Sigmoid colon (tissue), 7 donors: Measurements from ENCODE around the gene CCNH. TPM values are rescaled to one million over a fixed set of nuclear protein-coding genes. Genes with fewer than 3 reads are reported as not detected.

Source experiments
- DNase-seq: peaks from one replicate; pipeline ENCODE4 v3.0.0-alpha.2; 2019
- H3K27ac ChIP-seq, 4 donors: fragments of 200-600 bp; sonication (generic); one replicate each; pipeline ENCODE4 v1.5.1; 2016 to 2019; ENCODE audit warnings: mild to moderate bottlenecking in 1 of 4
- H3K27me3 ChIP-seq, 3 donors: fragments of 200-600 bp; sonication (generic); one replicate each; pipeline ENCODE4 v1.5.1; 2019; ENCODE audit warnings: mild to moderate bottlenecking in 1 of 3
- H3K36me3 ChIP-seq, 4 donors: fragments of 200-600 bp; sonication (generic); one replicate each; pipeline ENCODE4 v1.5.1; 2016 to 2019
- H3K4me1 ChIP-seq, 4 donors: fragments of 200-600 bp; sonication (generic); one replicate each; pipeline ENCODE4 v1.5.1; 2017 to 2019
- H3K4me3 ChIP-seq, 4 donors: fragments of 200-600 bp; sonication (generic); one replicate each; pipeline ENCODE4 v1.5.1; 2017 to 2019; ENCODE audit warnings: mild to moderate bottlenecking in 2 of 4, moderate library complexity in 1 of 4
- H3K9me3 ChIP-seq, 4 donors: fragments of 200-600 bp in 3 of 4; sonication (generic) in 3 of 4; one replicate each; pipeline versions ENCODE4 v1.5.1 to v1.6.1; 2013 to 2019
- EP300 ChIP-seq, 4 donors: sonication (generic); formaldehyde crosslinking; IDR thresholded peaks; one replicate each; pipeline ENCODE4 v1.6.1; 2017; ENCODE audit warnings: antibody characterized with exemption in 4 of 4
- POLR2A ChIP-seq, 2 donors: fragments of 450-650 bp; IDR thresholded peaks; one replicate each; pipeline ENCODE4 v1.6.1; 2016; ENCODE audit warnings: antibody characterized with exemption in 2 of 2, mild to moderate bottlenecking in 2 of 2, moderate library complexity in 2 of 2
- POLR2AphosphoS5 ChIP-seq, 4 donors: sonication (generic); formaldehyde crosslinking; IDR thresholded peaks; one replicate each; pipeline ENCODE4 v1.6.1; 2017; ENCODE audit warnings: antibody characterized with exemption in 4 of 4
- WGBS, 2 donors: extraction: QIAGEN DNeasy Blood & Tissue Kit; methylation state at CpG; one replicate each; pipeline ENCODE4 v1.1.7; 2013; 5-methylcytosine and 5-hydroxymethylcytosine counted together
- intact Hi-C: fragments of 100-400 bp; cut with DNase I; formaldehyde crosslinking; loops from one replicate; pipeline ENCODE4 v1.15.1; 2023
- polyA plus RNA-seq, 3 donors: library from polyadenylated mRNA; stranded (reverse); fragments of 200-250 nt; gene quantifications; one replicate each; pipeline ENCODE4 v1.2.3, GENCODE V29; 2013
- total RNA-seq, 4 donors: library from RNA; depleted of rRNA; stranded (reverse); fragments of >200 nt; gene quantifications; one replicate each; pipeline ENCODE4 v1.1.0, GENCODE V29; 2016
- TF ChIP-seq, protein P1 (sequence below), 4 experiments: fragments of 450-650 bp in 3 of 4; fragments of 200-600 bp in 1 of 4; IDR thresholded peaks; one replicate each; pipeline ENCODE4 v1.5.1; 2016 to 2019; ENCODE audit warnings: antibody characterized with exemption in 4 of 4, mild to moderate bottlenecking in 3 of 4, moderate library complexity in 2 of 4
- donor health status: healthy with polysubstance abuse.
- donor health status: Bipolar disorder and iron deficiency.
- donor health status: healthy.

The CCNH gene
- total and polyA plus RNA-seq, 7 donors: 32.1 to 92.7 (median 79.2) TPM

DNA sequence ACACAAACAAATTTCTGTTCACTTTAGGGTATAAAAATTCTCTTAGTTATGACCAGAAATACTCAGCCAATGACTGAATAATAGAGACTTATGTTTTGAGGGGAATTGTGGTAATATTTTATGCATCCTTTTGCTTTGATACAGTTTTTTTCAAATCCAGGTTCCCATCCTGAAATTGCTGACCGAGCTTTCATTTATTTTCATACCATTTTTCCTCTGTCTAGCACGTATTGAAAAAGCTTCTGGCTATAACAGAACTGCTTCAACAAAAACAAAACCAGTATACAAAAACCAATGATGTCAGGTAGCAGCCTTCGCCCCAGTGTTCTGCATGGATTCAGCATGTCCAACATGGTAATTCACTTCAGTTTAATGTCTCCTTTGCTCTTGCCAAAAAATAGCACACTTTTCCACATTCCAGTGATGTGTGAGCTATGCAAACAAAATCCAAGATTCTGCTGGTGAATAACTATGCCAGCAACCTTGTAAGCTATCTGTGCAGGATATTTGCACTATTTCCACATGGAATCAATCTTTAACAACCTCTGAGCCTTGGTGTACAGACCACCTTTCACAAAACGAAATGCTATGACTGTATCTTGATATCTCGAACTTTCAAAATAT is 22.0 kb downstream of the CCNH start:
- peak overlapping the region in 1 of 4 donors; percentile 18 for H3K27ac ChIP-seq
- TF ChIP-seq EP300 (IDR thresholded peaks at IDR 0.05) (no peak), POLR2AphosphoS5 (IDR thresholded peaks at IDR 0.05) (no peak), POLR2A (IDR thresholded peaks at IDR 0.05) (no peak)
- TF ChIP-seq, protein P1, sequence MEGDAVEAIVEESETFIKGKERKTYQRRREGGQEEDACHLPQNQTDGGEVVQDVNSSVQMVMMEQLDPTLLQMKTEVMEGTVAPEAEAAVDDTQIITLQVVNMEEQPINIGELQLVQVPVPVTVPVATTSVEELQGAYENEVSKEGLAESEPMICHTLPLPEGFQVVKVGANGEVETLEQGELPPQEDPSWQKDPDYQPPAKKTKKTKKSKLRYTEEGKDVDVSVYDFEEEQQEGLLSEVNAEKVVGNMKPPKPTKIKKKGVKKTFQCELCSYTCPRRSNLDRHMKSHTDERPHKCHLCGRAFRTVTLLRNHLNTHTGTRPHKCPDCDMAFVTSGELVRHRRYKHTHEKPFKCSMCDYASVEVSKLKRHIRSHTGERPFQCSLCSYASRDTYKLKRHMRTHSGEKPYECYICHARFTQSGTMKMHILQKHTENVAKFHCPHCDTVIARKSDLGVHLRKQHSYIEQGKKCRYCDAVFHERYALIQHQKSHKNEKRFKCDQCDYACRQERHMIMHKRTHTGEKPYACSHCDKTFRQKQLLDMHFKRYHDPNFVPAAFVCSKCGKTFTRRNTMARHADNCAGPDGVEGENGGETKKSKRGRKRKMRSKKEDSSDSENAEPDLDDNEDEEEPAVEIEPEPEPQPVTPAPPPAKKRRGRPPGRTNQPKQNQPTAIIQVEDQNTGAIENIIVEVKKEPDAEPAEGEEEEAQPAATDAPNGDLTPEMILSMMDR (IDR thresholded peaks at IDR 0.05): no peak
- no peaks in the 10 kb centered on the region for H3K9me3 ChIP-seq
- intact Hi-C loops: no loop called here
- 85 to 89% methylated on average over 5 of the region's 5 CpGs for WGBS, 2 donors
- H3K4me3 ChIP-seq: no peak overlapping the region
- H3K4me1 ChIP-seq: peaks cover 0 to 22% (median 5%) of the 10 kb centered on the region in 4 donors
- DNase-seq: no peak
- H3K36me3 ChIP-seq: peaks cover 12 to 100% (median 22%) of the 10 kb centered on the region in 4 donors
- no peaks in the 10 kb centered on the region for H3K27me3 ChIP-seq

DNA sequence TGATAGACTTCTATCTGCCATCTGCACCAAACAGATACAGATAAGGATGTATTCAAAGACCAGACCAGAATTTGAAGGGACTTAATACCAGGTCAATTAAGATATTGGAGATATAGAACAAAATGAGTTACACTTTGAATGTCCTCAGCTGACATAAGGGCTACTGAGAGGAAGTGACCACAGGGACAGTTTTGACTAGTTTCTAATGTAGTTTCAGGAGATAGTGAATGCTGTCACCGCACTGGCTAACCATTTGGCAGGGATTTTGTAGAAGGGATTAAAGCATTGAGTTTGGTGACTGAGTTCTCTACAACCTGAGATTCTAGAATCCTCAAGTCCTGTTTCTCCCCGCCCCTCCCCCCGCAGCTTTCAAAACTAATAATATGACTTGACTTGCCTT is 22.7 kb downstream of the CCNH start:
- no peak overlapping the region for H3K4me3 ChIP-seq
- H3K27me3 ChIP-seq: no peaks in the 10 kb centered on the region
- 92 to 98% methylated on average over 3 of the region's 3 CpGs for WGBS, 2 donors
- H3K9me3 ChIP-seq: no peaks in the 10 kb centered on the region
- peaks cover 9 to 99% (median 19%) of the 10 kb centered on the region in 4 donors for H3K36me3 ChIP-seq
- intact Hi-C loops: no loop called here
- H3K4me1 ChIP-seq: peaks cover 0 to 22% (median 5%) of the 10 kb centered on the region in 4 donors
- DNase-seq: no peak
- TF ChIP-seq EP300 (IDR thresholded peaks at IDR 0.05) (no peak), POLR2A (IDR thresholded peaks at IDR 0.05) (no peak), POLR2AphosphoS5 (IDR thresholded peaks at IDR 0.05) (no peak)
- TF ChIP-seq, protein P1 (IDR thresholded peaks at IDR 0.05): no peak
- H3K27ac ChIP-seq: peak overlapping the region in 1 of 4 donors; percentile 18

DNA sequence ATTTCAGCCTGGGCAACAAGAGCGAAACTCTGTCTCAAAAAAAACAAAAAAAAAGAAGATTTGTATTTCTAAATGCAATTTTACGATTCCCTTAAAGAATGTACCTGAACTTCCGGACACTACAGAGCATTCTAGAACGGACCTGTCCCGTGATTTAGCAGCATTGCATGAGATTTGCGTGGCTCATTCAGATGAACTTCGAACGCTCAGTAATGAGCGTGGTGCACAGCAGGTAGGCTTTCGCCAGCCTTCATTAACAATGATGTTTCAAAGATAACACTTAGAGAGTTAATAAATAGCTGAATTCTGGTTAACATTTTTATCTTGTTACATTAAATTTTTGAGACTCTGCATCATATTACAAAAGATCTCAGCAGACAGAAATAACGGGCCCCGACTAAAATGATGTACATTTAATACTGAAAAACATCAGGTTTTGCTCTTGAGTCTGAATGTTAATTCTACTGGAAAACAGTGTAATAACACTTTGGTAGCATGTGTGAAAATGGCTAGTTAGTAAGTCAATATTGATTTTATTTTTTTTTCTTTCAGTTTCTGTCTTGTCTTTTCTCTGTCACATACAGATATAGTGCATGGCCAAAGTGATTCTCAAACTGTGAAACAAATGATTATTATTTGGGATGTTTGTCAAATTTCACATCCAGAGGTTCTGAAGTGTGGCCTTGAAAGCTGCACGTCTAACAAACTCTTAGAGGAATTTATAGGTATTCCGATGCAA is 23.3 kb downstream of the CCNH start:
- TF ChIP-seq POLR2A (IDR thresholded peaks at IDR 0.05): no peak
- Histone ChIP-seq H3K27ac (no peak overlapping the region), H3K4me3 (no peak overlapping the region), H3K4me1 (peaks cover 0 to 22% (median 5%) of the 10 kb centered on the region in 4 donors), H3K9me3 (no peaks in the 10 kb centered on the region), H3K27me3 (no peaks in the 10 kb centered on the region), H3K36me3 (peaks cover 3 to 99% (median 18%) of the 10 kb centered on the region in 4 donors)
- DNase-seq: no peak
- intact Hi-C loops: no loop called here
- 94 to 95% methylated on average over 14 of the region's 14 CpGs for WGBS, 2 donors

DNA sequence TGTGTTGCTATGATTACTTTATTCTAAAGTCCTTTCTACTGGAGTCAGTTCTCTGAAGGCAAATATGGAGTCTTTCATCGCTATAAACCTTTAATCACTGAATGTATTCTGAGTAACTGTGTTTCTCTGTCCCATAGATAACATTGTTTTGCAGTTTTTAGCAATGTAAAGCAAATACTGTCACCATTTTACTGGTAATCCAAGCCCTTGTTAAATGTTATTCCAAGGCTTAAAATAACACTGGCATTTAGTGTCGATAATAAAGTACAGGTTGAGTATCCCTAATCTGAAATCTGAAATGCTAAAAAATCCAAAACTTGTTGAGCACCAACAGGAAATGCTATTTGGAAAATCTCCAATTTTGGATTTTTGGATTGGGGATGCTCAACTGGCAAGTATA is 24.6 kb downstream of the CCNH start:
- intact Hi-C loops: no loop called here
- TF ChIP-seq EP300 (IDR thresholded peaks at IDR 0.05): no peak
- TF ChIP-seq POLR2A (IDR thresholded peaks at IDR 0.05): no peak
- TF ChIP-seq, protein P1 (IDR thresholded peaks at IDR 0.05): no peak
- TF ChIP-seq POLR2AphosphoS5 (IDR thresholded peaks at IDR 0.05): no peak

DNA sequence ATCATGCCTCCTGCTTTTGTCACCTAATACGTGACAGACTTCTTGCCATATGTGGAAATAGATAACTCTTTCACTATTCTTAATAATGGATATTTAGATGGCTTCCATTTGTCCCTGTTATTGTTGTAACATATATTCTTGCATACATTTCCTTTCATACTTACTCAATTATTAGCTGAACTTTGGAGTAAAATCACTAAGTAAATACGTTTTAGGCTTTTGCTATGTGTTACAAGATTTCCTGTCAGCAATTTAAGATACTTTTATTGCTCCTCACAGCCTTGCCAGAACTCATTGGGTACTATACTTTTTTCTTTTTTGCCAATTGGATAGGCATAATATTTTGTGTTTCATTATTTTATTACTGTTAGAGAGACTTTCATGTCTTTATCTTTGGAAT is 26.9 kb downstream of the CCNH start:
- Histone ChIP-seq H3K27me3 (no peaks in the 10 kb centered on the region), H3K9me3 (no peaks in the 10 kb centered on the region), H3K4me1 (peaks cover 0 to 4% (median 1%) of the 10 kb centered on the region in 4 donors), H3K4me3 (no peak overlapping the region), H3K36me3 (peaks cover 0 to 88% (median 16%) of the 10 kb centered on the region in 4 donors), H3K27ac (no peak overlapping the region)
- no peak for DNase-seq
- TF ChIP-seq POLR2A (IDR thresholded peaks at IDR 0.05) (no peak), EP300 (IDR thresholded peaks at IDR 0.05) (no peak), POLR2AphosphoS5 (IDR thresholded peaks at IDR 0.05) (no peak)
- TF ChIP-seq, protein P1 (IDR thresholded peaks at IDR 0.05): no peak
- WGBS, 2 donors: 53 to 79% methylated on average over 2 of the region's 2 CpGs
- intact Hi-C loops: no loop called here

More for the DNA sequence above, 24.6 kb downstream of the CCNH start:
- no peak overlapping the region for H3K4me3 ChIP-seq
- DNase-seq: no peak
- no peaks in the 10 kb centered on the region for H3K27me3 ChIP-seq
- H3K4me1 ChIP-seq: peaks cover 0 to 12% (median 3%) of the 10 kb centered on the region in 4 donors
- 94 to 95% methylated on average over 2 of the region's 2 CpGs for WGBS, 2 donors
- peaks cover 0 to 97% (median 16%) of the 10 kb centered on the region in 4 donors for H3K36me3 ChIP-seq
- H3K9me3 ChIP-seq: no peaks in the 10 kb centered on the region
- no peak overlapping the region for H3K27ac ChIP-seq
